Tongue (tissue), 2 donors: ENCODE results near the gene PRPH. TPM values are rescaled to one million over a fixed set of nuclear protein-coding genes. Genes with fewer than 3 reads are reported as not detected.
"Not testable (repeated sequence)": the region's sequence is repeated elsewhere in the genome, so short reads cannot be mapped to it uniquely, and the experiment has no call there.

Experiments used
- DNase-seq: peaks from one replicate; pipeline ENCODE4 v3.0.0-alpha.2; 2015
- total RNA-seq: library from RNA; depleted of rRNA; stranded (reverse); fragments of >200 nt; gene quantifications from one replicate; pipeline ENCODE4 v1.2.3, GENCODE V29; 2014

The PRPH gene
- total RNA-seq, 1 donor from 2014 or later: 5.2 TPM

- no peak for DNase-seq
These were observed 18.4 kb upstream of the PRPH start for GRCh38 chr12:49276304-49277290.

- DNase-seq: no peak
These were observed 17.5 kb upstream of the PRPH start for GRCh38 chr12:49277466-49277865.

GRCh38 chr12:49279706-49280159 is 15.2 kb upstream of the PRPH start:
- no peak for DNase-seq

GRCh38 chr12:49280545-49280944 is 14.4 kb upstream of the PRPH start:
- not testable (repeated sequence) for DNase-seq

GRCh38 chr12:49282302-49282701 is 12.6 kb upstream of the PRPH start:
- DNase-seq: no peak

GRCh38 chr12:49282740-49283375 is 12.1 kb upstream of the PRPH start:
- not testable (repeated sequence) for DNase-seq

- no peak for DNase-seq
These were observed 11.2 kb upstream of the PRPH start for GRCh38 chr12:49283541-49284429.

- no peak for DNase-seq
These were observed 10.3 kb upstream of the PRPH start for GRCh38 chr12:49284672-49285071.

- no peak for DNase-seq
These were observed 7.1 kb upstream of the PRPH start for GRCh38 chr12:49287876-49288275.

- peak; percentile 80 for DNase-seq
These were observed 6.5 kb upstream of the PRPH start for GRCh38 chr12:49288412-49288853.

- DNase-seq: no peak
These were observed 5.9 kb upstream of the PRPH start for GRCh38 chr12:49288922-49289555.

- DNase-seq: peak; percentile 43
These were observed 2.3 kb upstream of the PRPH start for GRCh38 chr12:49292729-49293055.

- DNase-seq: peak; percentile 86
These were observed 1.6 kb upstream of the PRPH start for GRCh38 chr12:49293056-49293956.

GRCh38 chr12:49294086-49294803 is 702 bp upstream of the PRPH start:
- DNase-seq: no peak

- no peak for DNase-seq
These were observed 204 bp upstream of the PRPH start for GRCh38 chr12:49294804-49295081.

GRCh38 chr12:49296034-49296835 is 1.3 kb downstream of the PRPH start:
- peak; percentile 49 for DNase-seq

- no peak for DNase-seq
These were observed 2.1 kb downstream of the PRPH start for GRCh38 chr12:49296836-49297694.

- no peak for DNase-seq
These were observed 2.7 kb downstream of the PRPH start for GRCh38 chr12:49297695-49298060.

GRCh38 chr12:49298160-49298559 is 3.2 kb downstream of the PRPH start:
- no peak for DNase-seq
